ENCODE results near the gene LMO7. TPM values are rescaled to one million over a fixed set of nuclear protein-coding genes. Genes with fewer than 3 reads are reported as not detected.

LMO7 gene
- total RNA-seq, 1 donor from 2014 or later, result 446 TPM

- intact Hi-C loops (cut with micrococcal nuclease), result no loop called here
- H3K27me3 ChIP-seq (ENCODE audit: low read depth), result no peaks in the 10 kb centered on the region
- peaks cover 63% of the 10 kb centered on the region for H3K4me1 ChIP-seq
- peak overlapping the region; percentile 88 for H3K27ac ChIP-seq (replicated peaks)
- no peak for DNase-seq
- no peak for TF ChIP-seq CTCF (IDR thresholded peaks at IDR 0.05; ENCODE audit: borderline replicate concordance)
- H3K4me3 ChIP-seq, result no peak overlapping the region
- H3K36me3 ChIP-seq, result peaks cover 16% of the 10 kb centered on the region
- no peaks in the 10 kb centered on the region for H3K9me3 ChIP-seq (replicated peaks)
Measured at GRCh38 chr13:75794663-75795062, 158.5 kb downstream of the LMO7 start.

- DNase-seq, result no peak
- H3K9me3 ChIP-seq (replicated peaks), result no peaks in the 10 kb centered on the region
- no peak for TF ChIP-seq CTCF (IDR thresholded peaks at IDR 0.05; ENCODE audit: borderline replicate concordance)
- peaks cover 16% of the 10 kb centered on the region for H3K36me3 ChIP-seq
- no peaks in the 10 kb centered on the region for H3K27me3 ChIP-seq (ENCODE audit: low read depth)
- H3K4me1 ChIP-seq, result peaks cover 63% of the 10 kb centered on the region
- intact Hi-C loops (cut with micrococcal nuclease), result no loop called here
- H3K27ac ChIP-seq (replicated peaks), result peak overlapping the region; percentile 15
- no peak overlapping the region for H3K4me3 ChIP-seq
Measured at GRCh38 chr13:75795274-75795673, 159.1 kb downstream of the LMO7 start.

GRCh38 chr13:75796825-75797224 is 160.7 kb downstream of the LMO7 start:
- TF ChIP-seq CTCF (IDR thresholded peaks at IDR 0.05; ENCODE audit: borderline replicate concordance), result no peak
- no peak for DNase-seq
- Histone ChIP-seq H3K36me3 (peaks cover 16% of the 10 kb centered on the region), H3K4me1 (peaks cover 55% of the 10 kb centered on the region), H3K27me3 (ENCODE audit: low read depth) (no peaks in the 10 kb centered on the region), H3K4me3 (no peak overlapping the region), H3K9me3 (replicated peaks) (no peaks in the 10 kb centered on the region), H3K27ac (replicated peaks) (peak overlapping the region; percentile 88)
- intact Hi-C loops (cut with micrococcal nuclease), result no loop called here

DNA sequence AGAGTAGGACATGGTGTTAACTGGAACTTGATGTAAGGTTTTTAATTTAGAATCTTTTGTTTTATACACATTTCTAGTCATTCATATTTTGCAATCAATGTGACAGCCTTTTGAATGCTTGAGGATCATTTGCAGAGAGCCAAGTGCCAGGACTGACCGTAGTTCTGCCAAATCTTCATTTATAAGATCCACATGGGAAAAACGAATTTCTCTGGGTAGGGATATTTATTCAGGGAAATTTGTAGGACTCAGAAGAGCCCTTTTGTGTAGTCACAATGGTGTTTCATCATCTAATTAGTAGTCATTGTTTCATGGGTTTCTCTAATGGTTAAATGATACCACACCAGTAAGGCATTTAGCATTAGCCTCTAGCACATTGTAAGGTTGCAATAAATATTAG is 161.1 kb downstream of the LMO7 start:
- H3K4me1 ChIP-seq, result peaks cover 51% of the 10 kb centered on the region
- peaks cover 16% of the 10 kb centered on the region for H3K36me3 ChIP-seq
- peak overlapping the region; percentile 88 for H3K27ac ChIP-seq (replicated peaks)
- intact Hi-C loops (cut with micrococcal nuclease), result no loop called here
- no peak for TF ChIP-seq CTCF (IDR thresholded peaks at IDR 0.05; ENCODE audit: borderline replicate concordance)
- H3K9me3 ChIP-seq (replicated peaks), result no peaks in the 10 kb centered on the region
- H3K27me3 ChIP-seq (ENCODE audit: low read depth), result no peaks in the 10 kb centered on the region
- DNase-seq, result no peak
- no peak overlapping the region for H3K4me3 ChIP-seq

GRCh38 chr13:75797719-75798118 is 161.6 kb downstream of the LMO7 start:
- no peak for DNase-seq
- Histone ChIP-seq H3K36me3 (peaks cover 16% of the 10 kb centered on the region), H3K27ac (replicated peaks) (peak overlapping the region; percentile 88), H3K4me1 (peaks cover 54% of the 10 kb centered on the region), H3K27me3 (ENCODE audit: low read depth) (no peaks in the 10 kb centered on the region), H3K4me3 (no peak overlapping the region), H3K9me3 (replicated peaks) (no peaks in the 10 kb centered on the region)
- TF ChIP-seq CTCF (IDR thresholded peaks at IDR 0.05; ENCODE audit: borderline replicate concordance), result no peak
- intact Hi-C loops (cut with micrococcal nuclease), result no loop called here

Measured in left ventricle myocardium inferior (tissue), 1 donor.